ENCODE data around the gene RTN4RL1.
"Not testable (repeated sequence)": the region's sequence is repeated elsewhere in the genome, so short reads cannot be mapped to it uniquely, and the experiment has no call there.

RTN4RL1 gene

GRCh38 chr17:1899403-1900000, 125.6 kb downstream of the RTN4RL1 start:
- no peak overlapping the region for H3K4me3 ChIP-seq (replicated peaks; ENCODE audit: low read depth, low read length)
- DNase-seq (ENCODE audit: low read depth), result no peak
- TF ChIP-seq CTCF (IDR thresholded peaks at IDR 0.05; ENCODE audit: low read length, missing control alignments), result peak; percentile 29

GRCh38 chr17:1898872-1899271, 126.3 kb downstream of the RTN4RL1 start:
- H3K4me3 ChIP-seq (replicated peaks; ENCODE audit: low read depth, low read length), result no peak overlapping the region
- DNase-seq (ENCODE audit: low read depth), result no peak
- TF ChIP-seq CTCF (IDR thresholded peaks at IDR 0.05; ENCODE audit: low read length, missing control alignments), result no peak

GRCh38 chr17:1898332-1898731, 126.8 kb downstream of the RTN4RL1 start:
- DNase-seq (ENCODE audit: low read depth), result no peak
- no peak for TF ChIP-seq CTCF (IDR thresholded peaks at IDR 0.05; ENCODE audit: low read length, missing control alignments)
- no peak overlapping the region for H3K4me3 ChIP-seq (replicated peaks; ENCODE audit: low read depth, low read length)

GRCh38 chr17:1897105-1897656, 128.0 kb downstream of the RTN4RL1 start:
- H3K4me3 ChIP-seq (replicated peaks; ENCODE audit: low read depth, low read length), result no peak overlapping the region
- no peak for DNase-seq (ENCODE audit: low read depth)
- no peak for TF ChIP-seq CTCF (IDR thresholded peaks at IDR 0.05; ENCODE audit: low read length, missing control alignments)

GRCh38 chr17:1896243-1897104, 128.7 kb downstream of the RTN4RL1 start:
- H3K4me3 ChIP-seq (replicated peaks; ENCODE audit: low read depth, low read length), result no peak overlapping the region
- DNase-seq (ENCODE audit: low read depth), result no peak
- TF ChIP-seq CTCF (IDR thresholded peaks at IDR 0.05; ENCODE audit: low read length, missing control alignments), result no peak

- not testable (repeated sequence) for H3K4me3 ChIP-seq (replicated peaks; ENCODE audit: low read depth, low read length); DNase-seq (ENCODE audit: low read depth)
Measured at GRCh38 chr17:1895479-1895878, 129.7 kb downstream of the RTN4RL1 start.

- DNase-seq (ENCODE audit: low read depth), result no peak
- no peak for TF ChIP-seq CTCF (IDR thresholded peaks at IDR 0.05; ENCODE audit: low read length, missing control alignments)
- H3K4me3 ChIP-seq (replicated peaks; ENCODE audit: low read depth, low read length), result no peak overlapping the region
Measured at GRCh38 chr17:1894753-1895339, 130.3 kb downstream of the RTN4RL1 start.

Measured in fibroblast of pulmonary artery (primary cell).